Neural progenitor cell (in vitro differentiated cells): ENCODE data around the gene ETV7.

Experiments used
- CTCF ChIP-seq: fragments of 200-600 bp; sonication (generic); IDR thresholded peaks from 2 replicates; pipeline ENCODE4 v1.5.1; 2017; ENCODE audit warnings: antibody characterized with exemption, mild to moderate bottlenecking
- EZH2phosphoT487 ChIP-seq: fragments of 200-600 bp; sonication (generic); IDR thresholded peaks from 2 replicates; pipeline ENCODE4 v1.6.1; 2017; ENCODE audit warnings: antibody characterized with exemption

GRCh38 chr6:36322591-36322990 lies 64.9 kb downstream of the ETV7 start:
- TF ChIP-seq EZH2phosphoT487 (no peak), CTCF (no peak)
